HK-2 (cell line): Measurements from ENCODE around the gene FANCD2OS.
"Not testable (repeated sequence)": the region's sequence is repeated elsewhere in the genome, so short reads cannot be mapped to it uniquely, and the experiment has no call there.

ENCODE experiments used
- DNase-seq: peaks from one replicate; pipeline ENCODE4 v3.0.0-alpha.2; 2018; ENCODE audit not compliant: unreplicated experiment

Gene FANCD2OS

GRCh38 chr3:10093678-10094077 is 14.4 kb downstream of the FANCD2OS start:
- no peak for DNase-seq

- not testable (repeated sequence) for DNase-seq
These were observed 16.7 kb downstream of the FANCD2OS start for GRCh38 chr3:10091387-10091786.

GRCh38 chr3:10090774-10091173 is 17.3 kb downstream of the FANCD2OS start:
- DNase-seq = not testable (repeated sequence)

DNA sequence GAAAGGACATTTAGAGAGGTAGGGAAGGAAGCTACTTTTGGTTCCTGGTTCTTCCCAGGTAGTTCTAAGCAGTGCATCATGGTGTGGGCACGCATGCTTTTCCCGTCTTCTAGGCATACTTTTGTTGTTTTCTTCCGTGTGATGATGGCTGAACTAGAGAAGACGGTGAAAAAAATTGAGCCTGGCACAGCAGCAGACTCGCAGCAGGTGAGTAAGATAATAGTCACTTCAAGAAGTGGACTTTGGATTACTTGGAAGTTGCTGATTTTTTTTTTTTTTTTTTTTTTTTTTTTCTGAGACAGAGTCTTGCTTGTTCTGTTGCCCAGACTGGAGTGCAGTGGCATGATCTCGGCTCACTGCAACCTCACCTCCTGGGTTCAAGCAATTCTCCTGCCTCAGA is 17.9 kb downstream of the FANCD2OS start:
- DNase-seq = no peak

DNA sequence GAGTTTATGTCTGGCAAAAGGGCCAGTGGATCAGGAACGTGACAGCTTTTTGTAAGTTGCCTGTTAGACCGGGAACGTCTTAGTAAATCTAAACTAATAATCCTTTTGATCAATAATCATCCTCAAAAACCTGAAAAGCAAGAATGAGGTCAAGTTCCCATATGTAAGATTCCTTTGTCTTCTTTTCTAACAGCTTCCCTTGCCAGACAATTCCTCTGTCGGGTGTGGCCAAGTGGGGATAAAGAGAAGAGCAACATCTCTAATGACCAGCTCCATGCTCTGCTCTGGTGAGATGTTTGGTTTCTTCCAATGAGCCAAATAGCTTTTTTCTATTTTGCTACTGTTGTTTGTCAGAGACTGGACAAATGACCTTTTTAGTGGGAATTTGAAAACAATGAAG is 19.8 kb downstream of the FANCD2OS start:
- no peak for DNase-seq

GRCh38 chr3:10085738-10086137 is 22.3 kb downstream of the FANCD2OS start:
- no peak for DNase-seq

- no peak for DNase-seq
These were observed 26.2 kb downstream of the FANCD2OS start for GRCh38 chr3:10081871-10082270.

- DNase-seq = no peak
These were observed 33.4 kb downstream of the FANCD2OS start for GRCh38 chr3:10074666-10075065.

DNA sequence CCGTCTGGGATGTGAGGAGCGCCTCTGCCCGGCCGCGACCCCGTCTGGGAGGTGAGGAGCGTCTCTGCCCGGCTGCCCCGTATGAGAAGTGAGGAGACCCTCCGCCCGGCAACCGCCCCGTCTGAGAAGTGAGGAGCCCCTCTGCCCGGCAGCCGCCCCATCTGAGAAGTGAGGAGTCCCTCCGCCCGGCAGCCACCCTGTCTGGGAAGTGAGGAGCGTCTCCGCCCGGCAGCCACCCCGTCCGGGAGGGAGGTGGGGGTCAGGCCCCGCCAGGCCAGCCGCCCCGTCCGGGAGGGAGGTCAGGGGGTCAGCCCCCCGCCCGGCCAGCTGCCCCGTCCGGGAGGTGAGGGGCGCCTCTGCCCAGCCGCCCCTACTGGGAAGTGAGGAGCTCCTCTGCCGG is 38.0 kb downstream of the FANCD2OS start:
- DNase-seq = not testable (repeated sequence)

GRCh38 chr3:10055097-10055496 is 53.0 kb downstream of the FANCD2OS start:
- no peak for DNase-seq
